Measurements from ENCODE around the gene CREB3.

DNA sequence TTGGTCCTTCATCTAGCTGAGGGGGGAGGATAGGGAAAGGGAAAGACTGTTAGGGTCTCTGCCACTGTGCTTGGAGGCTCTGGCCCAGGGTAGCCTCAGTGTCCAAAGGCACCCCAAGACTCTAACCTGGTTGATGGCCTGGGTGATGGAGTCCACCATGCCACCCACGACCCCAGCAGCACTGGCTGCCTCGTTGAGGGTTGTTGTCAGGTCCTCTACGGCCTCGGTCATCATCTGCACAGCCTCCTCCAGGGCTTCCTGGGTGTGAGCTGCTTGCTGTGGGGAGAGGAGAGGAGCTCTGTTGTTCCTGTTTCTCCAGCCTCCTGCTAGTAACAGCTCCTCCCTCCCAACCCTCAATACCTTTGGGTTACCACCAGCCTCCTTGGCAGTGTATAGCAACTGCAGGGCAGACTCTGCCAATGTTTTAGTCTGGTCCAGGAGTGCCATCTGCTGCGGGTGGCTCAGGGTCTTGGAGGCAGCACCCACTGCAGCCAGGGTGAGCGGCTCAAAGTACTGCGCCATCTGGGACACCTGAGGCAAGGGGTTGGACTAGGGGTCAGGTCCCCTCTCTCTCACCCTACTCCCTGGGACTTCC, 26.5 kb upstream of the CREB3 start:
- TF ChIP-seq, protein P1, sequence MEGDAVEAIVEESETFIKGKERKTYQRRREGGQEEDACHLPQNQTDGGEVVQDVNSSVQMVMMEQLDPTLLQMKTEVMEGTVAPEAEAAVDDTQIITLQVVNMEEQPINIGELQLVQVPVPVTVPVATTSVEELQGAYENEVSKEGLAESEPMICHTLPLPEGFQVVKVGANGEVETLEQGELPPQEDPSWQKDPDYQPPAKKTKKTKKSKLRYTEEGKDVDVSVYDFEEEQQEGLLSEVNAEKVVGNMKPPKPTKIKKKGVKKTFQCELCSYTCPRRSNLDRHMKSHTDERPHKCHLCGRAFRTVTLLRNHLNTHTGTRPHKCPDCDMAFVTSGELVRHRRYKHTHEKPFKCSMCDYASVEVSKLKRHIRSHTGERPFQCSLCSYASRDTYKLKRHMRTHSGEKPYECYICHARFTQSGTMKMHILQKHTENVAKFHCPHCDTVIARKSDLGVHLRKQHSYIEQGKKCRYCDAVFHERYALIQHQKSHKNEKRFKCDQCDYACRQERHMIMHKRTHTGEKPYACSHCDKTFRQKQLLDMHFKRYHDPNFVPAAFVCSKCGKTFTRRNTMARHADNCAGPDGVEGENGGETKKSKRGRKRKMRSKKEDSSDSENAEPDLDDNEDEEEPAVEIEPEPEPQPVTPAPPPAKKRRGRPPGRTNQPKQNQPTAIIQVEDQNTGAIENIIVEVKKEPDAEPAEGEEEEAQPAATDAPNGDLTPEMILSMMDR (IDR thresholded peaks at IDR 0.05 in 4 of 5, conservative IDR thresholded peaks at IDR 0.05 in 1 of 5), result no peak
- no peak for TF ChIP-seq POLR2A (IDR thresholded peaks at IDR 0.05)
